H9 (cell line): ENCODE data around the gene PDE4B. TPM values are rescaled to one million over a fixed set of nuclear protein-coding genes. Genes with fewer than 3 reads are reported as not detected.

Experiments used
- DNase-seq: peaks from one replicate; pipeline ENCODE4 v3.0.0-alpha.2; 2017
- H2AFZ ChIP-seq: one replicate; pipeline ENCODE4 v1.6.1; 2013; ENCODE audit warnings: mild to moderate bottlenecking, low read length, control low read depth, moderate library complexity
- H2AK5ac ChIP-seq: 2 replicates; pipeline ENCODE4 v1.6.1; 2013; ENCODE audit warnings: low read length, control low read depth, mixed read lengths; ENCODE audit not compliant: insufficient read length
- H2BK120ac ChIP-seq: one replicate; pipeline ENCODE4 v1.6.1; 2013; ENCODE audit warnings: low read depth, mild to moderate bottlenecking, low read length, control low read depth, inconsistent platforms; ENCODE audit not compliant: poor library complexity, severe bottlenecking
- H2BK12ac ChIP-seq: 2 replicates; pipeline ENCODE4 v1.6.1; 2013; ENCODE audit warnings: low read length, control low read depth, mixed read lengths, low read depth; ENCODE audit not compliant: insufficient read length
- H2BK15ac ChIP-seq: 2 replicates; pipeline ENCODE4 v1.6.1; 2013; ENCODE audit warnings: low read depth, low read length, control low read depth
- H2BK20ac ChIP-seq: one replicate; pipeline ENCODE4 v1.6.1; 2013; ENCODE audit warnings: low read depth, mild to moderate bottlenecking, low read length, control low read depth, inconsistent platforms; ENCODE audit not compliant: poor library complexity, severe bottlenecking
- H2BK5ac ChIP-seq: 2 replicates; pipeline ENCODE4 v1.6.1; 2013; ENCODE audit warnings: low read length, control low read depth, mixed read lengths; ENCODE audit not compliant: insufficient read length
- H3K14ac ChIP-seq: 2 replicates; pipeline ENCODE4 v1.6.1; 2013; ENCODE audit warnings: low read length, control low read depth; ENCODE audit not compliant: insufficient read depth
- H3K18ac ChIP-seq: 2 replicates; pipeline ENCODE4 v1.6.1; 2013; ENCODE audit warnings: low read depth, mild to moderate bottlenecking, mixed read lengths, low read length, control low read depth; ENCODE audit not compliant: insufficient read length
- H3K23ac ChIP-seq: 2 replicates; pipeline ENCODE4 v1.6.1; 2013; ENCODE audit warnings: low read length, control low read depth, mixed read lengths, low read depth; ENCODE audit not compliant: insufficient read length
- H3K23me2 ChIP-seq: 2 replicates; pipeline ENCODE4 v1.6.1; 2013; ENCODE audit warnings: low read depth, mild to moderate bottlenecking, mixed read lengths, low read length, control low read depth; ENCODE audit not compliant: insufficient read length, poor library complexity, severe bottlenecking
- H3K27ac ChIP-seq: 2 replicates; pipeline ENCODE4 v1.5.1; 2013; ENCODE audit warnings: low read length, control low read depth, mixed read lengths, low read depth; ENCODE audit not compliant: insufficient read length
- H3K27me3 ChIP-seq: 2 replicates; pipeline ENCODE4 v1.6.1; 2013; ENCODE audit warnings: low read length, control low read depth, inconsistent platforms; ENCODE audit not compliant: insufficient read depth
- H3K4ac ChIP-seq: 2 replicates; pipeline ENCODE4 v1.6.1; 2013; ENCODE audit warnings: low read depth, mild to moderate bottlenecking, control low read depth, inconsistent platforms, low read length, moderate library complexity
- H3K4me1 ChIP-seq: 2 replicates; pipeline ENCODE4 v1.6.1; 2013; ENCODE audit warnings: low read length, control low read depth, inconsistent platforms; ENCODE audit not compliant: insufficient read depth
- H3K4me2 ChIP-seq: 2 replicates; pipeline ENCODE4 v1.6.1; 2013; ENCODE audit warnings: low read length, control low read depth, mixed read lengths; ENCODE audit not compliant: insufficient read length, insufficient read depth
- H3K56ac ChIP-seq: 2 replicates; pipeline ENCODE4 v1.6.1; 2013; ENCODE audit warnings: low read depth, mild to moderate bottlenecking, mixed read lengths, low read length, control low read depth; ENCODE audit not compliant: insufficient read length
- H3K79me1 ChIP-seq: 2 replicates; pipeline ENCODE4 v1.6.1; 2013; ENCODE audit warnings: low read depth, mild to moderate bottlenecking, moderate library complexity, low read length, control low read depth, inconsistent platforms; ENCODE audit not compliant: insufficient read depth, poor library complexity, severe bottlenecking
- H3K79me2 ChIP-seq: 2 replicates; pipeline ENCODE4 v1.6.1; 2013; ENCODE audit warnings: low read length, control low read depth, inconsistent platforms; ENCODE audit not compliant: insufficient read depth
- H3K9ac ChIP-seq: 2 replicates; pipeline ENCODE4 v1.6.1; 2013; ENCODE audit warnings: low read length, control low read depth, mixed read lengths; ENCODE audit not compliant: insufficient read length; ENCODE audit errors: extremely low read depth
- H3K9me3 ChIP-seq: one replicate; pipeline ENCODE4 v1.6.1; 2013; ENCODE audit warnings: low read depth, low read length, inconsistent platforms; ENCODE audit not compliant: control insufficient read depth
- H3T11ph ChIP-seq: one replicate; pipeline ENCODE4 v1.6.1; 2013; ENCODE audit warnings: mild to moderate bottlenecking, low read length, control low read depth, inconsistent platforms
- H4K20me1 ChIP-seq: one replicate; pipeline ENCODE4 v1.6.1; 2013; ENCODE audit not compliant: control insufficient read depth, insufficient read length, insufficient read depth
- H4K5ac ChIP-seq: 2 replicates; pipeline ENCODE4 v1.6.1; 2013; ENCODE audit warnings: low read depth, mild to moderate bottlenecking, mixed read lengths, low read length, control low read depth; ENCODE audit not compliant: insufficient read length
- H4K8ac ChIP-seq: replicated peaks from 2 replicates; pipeline ENCODE4 v1.6.1; 2013; ENCODE audit warnings: low read length, control low read depth, mixed read lengths, low read depth; ENCODE audit not compliant: insufficient read length
- H4K91ac ChIP-seq: 2 replicates; pipeline ENCODE4 v1.6.1; 2013; ENCODE audit warnings: low read depth, mild to moderate bottlenecking, moderate library complexity, mixed read lengths, low read length, control low read depth; ENCODE audit not compliant: insufficient read length
- H3K27ac Mint-ChIP-seq, 3 experiments: 2 replicates in 2 of 3; 3 replicates in 1 of 3; pipeline ENCODE4 v1.8.0; 2020 to 2021; ENCODE audit warnings: mixed read lengths in 3 of 3, mild to moderate bottlenecking in 1 of 3, moderate library complexity in 1 of 3
- H3K27me3 Mint-ChIP-seq: 2 replicates; pipeline ENCODE4 v1.8.0; 2021; ENCODE audit warnings: low read depth, mild to moderate bottlenecking, moderate library complexity, mixed read lengths
- H3K36me3 Mint-ChIP-seq, 3 experiments: 2 replicates in 2 of 3; 3 replicates in 1 of 3; pipeline ENCODE4 v1.8.0; 2020 to 2021; ENCODE audit warnings: low read depth in 3 of 3, mixed read lengths in 3 of 3; ENCODE audit not compliant: insufficient read depth in 1 of 3
- H3K4me1 Mint-ChIP-seq, 2 experiments: 2 replicates each; pipeline ENCODE4 v1.8.0; 2020; ENCODE audit warnings: mixed read lengths in 2 of 2
- H3K4me3 Mint-ChIP-seq, 2 experiments: 2 replicates in 1 of 2; 3 replicates in 1 of 2; pipeline ENCODE4 v1.8.0; 2020 to 2021; ENCODE audit warnings: mild to moderate bottlenecking in 2 of 2, mixed read lengths in 2 of 2, moderate library complexity in 1 of 2
- H3K9me3 Mint-ChIP-seq, 2 experiments: 2 replicates in 1 of 2; 3 replicates in 1 of 2; pipeline ENCODE4 v1.8.0; 2020; ENCODE audit warnings: mild to moderate bottlenecking in 2 of 2, mixed read lengths in 2 of 2, moderate library complexity in 1 of 2
- WGBS: extraction: QIAGEN DNeasy Blood & Tissue Kit; methylation state at CpG from one replicate; pipeline ENCODE4 v1.1.7; 2013; ENCODE audit warnings: missing lambda C conversion rate, low lambda C conversion rate, mixed read lengths; ENCODE audit not compliant: insufficient read length; ENCODE audit errors: extremely low coverage; 5-methylcytosine and 5-hydroxymethylcytosine counted together
- total RNA-seq: library from RNA; stranded (reverse); gene quantifications from 2 replicates; pipeline ENCODE4 v1.2.1, GENCODE V29; 2021
- TF ChIP-seq, protein P1 (sequence below): fragments of 200-600 bp; sonication (generic); conservative IDR thresholded peaks from 3 replicates; pipeline ENCODE4 v1.8.0; 2021; ENCODE audit warnings: antibody characterized with exemption, mild to moderate bottlenecking

The PDE4B gene
- total RNA-seq, 1 experiment from 2014 or later = 19.8 TPM

DNA sequence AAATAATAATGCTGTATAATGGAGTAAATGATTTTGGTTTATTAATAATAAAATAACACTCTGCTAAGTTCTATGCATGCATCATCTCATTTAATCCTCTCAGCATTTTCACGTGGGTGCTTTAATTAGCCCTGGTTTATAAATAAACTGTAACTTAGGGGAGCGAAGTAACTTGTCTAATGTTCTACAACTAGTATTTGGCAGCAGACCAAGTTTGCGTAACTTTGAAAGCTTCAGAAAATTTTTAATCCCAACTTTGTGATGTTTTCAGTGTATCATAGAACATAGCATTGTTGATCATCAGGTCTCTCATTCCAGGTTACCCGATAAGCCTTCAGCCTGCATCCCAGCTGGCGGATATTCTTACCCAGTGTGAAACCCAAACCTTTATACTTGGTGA is 418.8 kb downstream of the PDE4B start:
- no peaks in the 10 kb centered on the region for H3K4me1 Mint-ChIP-seq
- no peak overlapping the region for H3K4me3 Mint-ChIP-seq
- Histone ChIP-seq H3K23ac (no peak overlapping the region), H2BK12ac (no peak overlapping the region), H3K27ac (no peak overlapping the region), H2AFZ (no peak overlapping the region), H2BK5ac (no peak overlapping the region), H2BK120ac (no peak overlapping the region), H3K4me1 (no peaks in the 10 kb centered on the region), H3K4me2 (no peak overlapping the region), H2BK15ac (no peak overlapping the region), H3K14ac (no peak overlapping the region), H3T11ph (no peak overlapping the region), H4K20me1 (no peaks in the 10 kb centered on the region), H3K18ac (no peak overlapping the region), H4K91ac (no peak overlapping the region), H3K4ac (no peak overlapping the region), H3K9me3 (no peaks in the 10 kb centered on the region), H4K5ac (no peak overlapping the region), H4K8ac (no peak overlapping the region), H2AK5ac (no peak overlapping the region), H2BK20ac (no peak overlapping the region), H3K56ac (no peak overlapping the region), H3K79me1 (no peaks in the 10 kb centered on the region), H3K23me2 (no peaks in the 10 kb centered on the region), H3K9ac (no peak overlapping the region), H3K79me2 (no peaks in the 10 kb centered on the region), H3K27me3 (no peaks in the 10 kb centered on the region)
- TF ChIP-seq, protein P1, sequence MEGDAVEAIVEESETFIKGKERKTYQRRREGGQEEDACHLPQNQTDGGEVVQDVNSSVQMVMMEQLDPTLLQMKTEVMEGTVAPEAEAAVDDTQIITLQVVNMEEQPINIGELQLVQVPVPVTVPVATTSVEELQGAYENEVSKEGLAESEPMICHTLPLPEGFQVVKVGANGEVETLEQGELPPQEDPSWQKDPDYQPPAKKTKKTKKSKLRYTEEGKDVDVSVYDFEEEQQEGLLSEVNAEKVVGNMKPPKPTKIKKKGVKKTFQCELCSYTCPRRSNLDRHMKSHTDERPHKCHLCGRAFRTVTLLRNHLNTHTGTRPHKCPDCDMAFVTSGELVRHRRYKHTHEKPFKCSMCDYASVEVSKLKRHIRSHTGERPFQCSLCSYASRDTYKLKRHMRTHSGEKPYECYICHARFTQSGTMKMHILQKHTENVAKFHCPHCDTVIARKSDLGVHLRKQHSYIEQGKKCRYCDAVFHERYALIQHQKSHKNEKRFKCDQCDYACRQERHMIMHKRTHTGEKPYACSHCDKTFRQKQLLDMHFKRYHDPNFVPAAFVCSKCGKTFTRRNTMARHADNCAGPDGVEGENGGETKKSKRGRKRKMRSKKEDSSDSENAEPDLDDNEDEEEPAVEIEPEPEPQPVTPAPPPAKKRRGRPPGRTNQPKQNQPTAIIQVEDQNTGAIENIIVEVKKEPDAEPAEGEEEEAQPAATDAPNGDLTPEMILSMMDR = no peak
- WGBS = no CpG with 5 or more reads among the region's 5 CpGs
- DNase-seq = no peak
- no peaks in the 10 kb centered on the region for H3K36me3 Mint-ChIP-seq
- H3K27me3 Mint-ChIP-seq = no peaks in the 10 kb centered on the region
- H3K27ac Mint-ChIP-seq = no peak overlapping the region
- H3K9me3 Mint-ChIP-seq = no peaks in the 10 kb centered on the region; a peak in 1 of 5 replicates
